NCI-H1436 treated with DMSO at 0.1 percent for 48 hours (cell line): ENCODE data around the gene ATP5MK.
A peak's percentile ranks its signal among the peaks of the same experiment; 100 is the strongest.
"Not testable (repeated sequence)": the region's sequence is repeated elsewhere in the genome, so short reads cannot be mapped to it uniquely, and the experiment has no call there.

ENCODE experiments used
- DNase-seq: peaks from one replicate; lab custom pipeline; 2025; lab: John Stamatoyannopoulos, UW

The ATP5MK gene

GRCh38 chr10:103396067-103396788, at the start of gene ATP5MK, which contains the start of gene PDCD11:
Gene ATP5MK (minus strand): TSS chr10:103396475. CDS start chr10:103392457, 4,018 bp downstream.
Gene PDCD11 (plus strand): TSS chr10:103396626. CDS start chr10:103398427, 1,801 bp downstream.
- DNase-seq = peak; percentile 75

- DNase-seq = no peak
Measured at GRCh38 chr10:103445366-103445765, 49.1 kb upstream of the ATP5MK start.

GRCh38 chr10:103444478-103444877, 48.2 kb upstream of the ATP5MK start:
- no peak for DNase-seq

- no peak for DNase-seq
Measured at GRCh38 chr10:103443475-103444185, 47.4 kb upstream of the ATP5MK start.

- no peak for DNase-seq
Measured at GRCh38 chr10:103442031-103442461, 45.8 kb upstream of the ATP5MK start.

GRCh38 chr10:103441611-103442010, 45.3 kb upstream of the ATP5MK start:
- no peak for DNase-seq

- no peak for DNase-seq
Measured at GRCh38 chr10:103441206-103441605, 44.9 kb upstream of the ATP5MK start.

GRCh38 chr10:103440416-103440815, 44.1 kb upstream of the ATP5MK start:
- DNase-seq = no peak

- no peak for DNase-seq
Measured at GRCh38 chr10:103439776-103440175, 43.5 kb upstream of the ATP5MK start.

GRCh38 chr10:103433858-103434257, 37.6 kb upstream of the ATP5MK start:
- DNase-seq = no peak

- no peak for DNase-seq
Measured at GRCh38 chr10:103431902-103432301, 35.6 kb upstream of the ATP5MK start.

GRCh38 chr10:103429647-103430046, 33.4 kb upstream of the ATP5MK start:
- no peak for DNase-seq

GRCh38 chr10:103428989-103429643, 32.8 kb upstream of the ATP5MK start:
- DNase-seq = no peak

GRCh38 chr10:103427866-103428265, 31.6 kb upstream of the ATP5MK start:
- no peak for DNase-seq

GRCh38 chr10:103423748-103424147, 27.5 kb upstream of the ATP5MK start:
- no peak for DNase-seq

- no peak for DNase-seq
Measured at GRCh38 chr10:103419101-103419500, 22.8 kb upstream of the ATP5MK start.

- DNase-seq = no peak
Measured at GRCh38 chr10:103417601-103418000, 21.3 kb upstream of the ATP5MK start.

- DNase-seq = not testable (repeated sequence)
Measured at GRCh38 chr10:103417148-103417469, 20.8 kb upstream of the ATP5MK start.

- DNase-seq = no peak
Measured at GRCh38 chr10:103416436-103417147, 20.3 kb upstream of the ATP5MK start.

GRCh38 chr10:103415581-103415980, 19.3 kb upstream of the ATP5MK start:
- no peak for DNase-seq

GRCh38 chr10:103413564-103413963, 17.3 kb upstream of the ATP5MK start:
- no peak for DNase-seq

- DNase-seq = no peak
Measured at GRCh38 chr10:103397191-103397825, 1.0 kb upstream of the ATP5MK start.
